ENCODE data around the gene PPP2R3A. TPM values are rescaled to one million over a fixed set of nuclear protein-coding genes. Genes with fewer than 3 reads are reported as not detected.

PPP2R3A gene
- total and polyA plus RNA-seq, 2 of the 13 experiments (the other 11 are each of a cell fraction or from before 2014, with no cell fraction given) = 0.07 to 0.12 TPM

- DNase-seq (ENCODE audit: low spot score) (no peak), FAIRE-seq (no peak), ATAC-seq (no peak)
- no peaks in the 10 kb centered on the region for H3K4me1 ChIP-seq (ENCODE audit: insufficient read depth, low read length)
- BruUV-seq (replicated peaks) = no TSS peak
- no peaks in the 10 kb centered on the region for H3K36me3 ChIP-seq (replicated peaks in 1 of 2; ENCODE audit: control insufficient read depth in 1 of 2, insufficient read depth in 2 of 2, low read length in 2 of 2)
- intact Hi-C loops (cut with micrococcal nuclease; ENCODE audit: unreplicated experiment) = no loop called here
- no peak overlapping the region for H3K27ac ChIP-seq (ENCODE audit: extremely low read length, insufficient read depth, low read length)
- no peak overlapping the region for H2AFZ ChIP-seq (ENCODE audit: low read length)
- H3K4me2 ChIP-seq (ENCODE audit: low read depth, low read length) = no peak overlapping the region
- H3K27me3 ChIP-seq (ENCODE audit: control insufficient read depth in 1 of 2, insufficient read depth in 2 of 2, low read length in 2 of 2) = 0 out of 5 replicates have a peak, but pooled peaks cover 0 to 3% of the 10 kb centered on the region in 2 experiments
- no peaks in the 10 kb centered on the region for H4K20me1 ChIP-seq (ENCODE audit: insufficient read depth, low read length)
- H3K9me3 ChIP-seq (ENCODE audit: low read length) = no peaks in the 10 kb centered on the region
- in situ Hi-C loops (cut with HindIII; ENCODE audit: extremely low pct_ligation_motif_present, low pct_unique_long_range_greater_than_20kb) = loop anchor here (10.0 kb wide), 1 partner anchor 133 kb away; no protein-coding TSS in a partner anchor
- TF ChIP-seq FOXJ3 (CRISPR knock-in tag; IDR thresholded peaks at IDR 0.05; ENCODE audit: borderline replicate concordance) = no peak
- TF ChIP-seq FOSL2 (CRISPR knock-in tag; IDR thresholded peaks at IDR 0.05) = no peak
- TF ChIP-seq ZNF770 (CRISPR knock-in tag; IDR thresholded peaks at IDR 0.05) = no peak
- no peak for TF ChIP-seq PLRG1 (conservative IDR thresholded peaks at IDR 0.05)
- TF ChIP-seq MYC (CRISPR knock-in tag; IDR thresholded peaks at IDR 0.05; ENCODE audit: borderline replicate concordance) = no peak
- no peak for TF ChIP-seq TRIM22 (IDR thresholded peaks at IDR 0.05)
- no peak for TF ChIP-seq ELF3 (CRISPR knock-in tag; IDR thresholded peaks at IDR 0.05)
- TF ChIP-seq ZNF790 (CRISPR knock-in tag; IDR thresholded peaks at IDR 0.05; ENCODE audit: borderline replicate concordance) = no peak
- TF ChIP-seq ZNF337 (CRISPR knock-in tag; IDR thresholded peaks at IDR 0.05; ENCODE audit: borderline replicate concordance, low read depth) = no peak
- no peak for TF ChIP-seq AHR (CRISPR knock-in tag; IDR thresholded peaks at IDR 0.05)
- no peak for TF ChIP-seq ZNF17 (CRISPR knock-in tag; IDR thresholded peaks at IDR 0.05)
- no peak for TF ChIP-seq PRDM4 (CRISPR knock-in tag; IDR thresholded peaks at IDR 0.05; ENCODE audit: borderline replicate concordance)
- no peak for TF ChIP-seq ZFP82 (CRISPR knock-in tag; IDR thresholded peaks at IDR 0.05; ENCODE audit: borderline replicate concordance)
- ChIA-PET POLR2A (no interaction called here), CTCF (ENCODE audit: low intra/inter-chr PET ratio, low total read pairs) (no interaction called here)
- H3K9ac ChIP-seq (ENCODE audit: insufficient read depth, low read depth, low read length) = no peak overlapping the region
- 31% methylated on average over 5 of the region's 7 CpGs for WGBS (ENCODE audit: low lambda C conversion rate)
- no peaks in the 10 kb centered on the region for H3K79me2 ChIP-seq (ENCODE audit: insufficient read depth, low read length)
- no peak overlapping the region for H3K4me3 ChIP-seq (replicated peaks in 1 of 3; ENCODE audit: insufficient read depth in 1 of 3, low read depth in 2 of 3, low read length in 3 of 3)
These were observed 82.5 kb downstream of the PPP2R3A start for GRCh38 chr3:136048068-136048467.

Measured in HepG2 (cell line).